HG03025 (cell line): ENCODE results near the gene ERGIC1.
"Not testable (repeated sequence)": the region's sequence is repeated elsewhere in the genome, so short reads cannot be mapped to it uniquely, and the experiment has no call there.

Experiments
- ATAC-seq: cut with Tn5 transposase; IDR thresholded peaks from one replicate; pipeline ENCODE4 v1.9.1; 2021; ENCODE audit warnings: mild to moderate bottlenecking, moderate library complexity; ENCODE audit not compliant: unreplicated experiment, low FRiP score

The ERGIC1 gene

GRCh38 chr5:172799416-172799815 lies 34.6 kb upstream of the ERGIC1 start:
- ATAC-seq, result no peak

GRCh38 chr5:172800088-172800551 lies 33.9 kb upstream of the ERGIC1 start:
- no peak for ATAC-seq

DNA sequence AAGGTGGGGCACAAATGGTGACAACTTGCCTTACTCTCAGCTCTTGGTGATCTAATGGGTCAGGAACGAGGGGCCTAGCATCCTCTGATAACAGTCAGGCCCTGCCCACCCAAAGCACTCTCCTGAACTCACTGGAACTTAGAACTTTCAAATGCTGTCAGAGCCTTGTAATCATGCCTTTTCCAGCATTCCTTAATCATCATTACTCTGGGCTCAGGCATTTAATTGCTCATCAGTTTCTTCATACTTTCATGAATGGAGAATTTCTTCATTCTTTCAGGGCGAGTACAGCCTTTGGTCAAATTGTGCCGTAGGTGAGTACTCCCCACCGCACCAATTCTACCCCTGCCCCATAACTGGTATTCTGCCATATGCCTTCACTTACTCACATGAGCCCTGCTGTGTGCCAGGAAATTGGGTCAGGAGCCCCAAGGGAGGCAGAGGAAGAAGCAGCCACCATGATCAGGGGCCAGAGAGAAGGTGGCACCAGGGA lies 32.8 kb upstream of the ERGIC1 start:
- no peak for ATAC-seq

DNA sequence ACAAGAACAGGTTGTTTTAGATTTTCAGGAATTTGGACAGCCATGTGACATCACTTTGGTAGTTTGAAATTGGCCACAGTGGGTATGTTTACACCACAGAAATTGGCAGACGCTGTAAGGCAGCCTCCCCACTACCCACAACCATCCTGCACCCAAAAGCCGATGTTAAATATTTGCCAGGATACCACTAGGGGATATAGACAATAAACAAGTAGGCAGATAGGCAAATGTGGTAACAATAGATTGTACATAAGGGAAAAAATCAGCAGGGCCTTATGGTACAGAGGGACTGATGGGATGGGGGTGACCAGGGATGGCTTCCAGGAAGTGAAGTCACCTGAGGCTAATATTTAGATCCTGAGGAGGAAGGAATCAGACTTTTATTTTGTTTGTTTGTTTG lies 31.9 kb upstream of the ERGIC1 start:
- ATAC-seq, result no peak

DNA sequence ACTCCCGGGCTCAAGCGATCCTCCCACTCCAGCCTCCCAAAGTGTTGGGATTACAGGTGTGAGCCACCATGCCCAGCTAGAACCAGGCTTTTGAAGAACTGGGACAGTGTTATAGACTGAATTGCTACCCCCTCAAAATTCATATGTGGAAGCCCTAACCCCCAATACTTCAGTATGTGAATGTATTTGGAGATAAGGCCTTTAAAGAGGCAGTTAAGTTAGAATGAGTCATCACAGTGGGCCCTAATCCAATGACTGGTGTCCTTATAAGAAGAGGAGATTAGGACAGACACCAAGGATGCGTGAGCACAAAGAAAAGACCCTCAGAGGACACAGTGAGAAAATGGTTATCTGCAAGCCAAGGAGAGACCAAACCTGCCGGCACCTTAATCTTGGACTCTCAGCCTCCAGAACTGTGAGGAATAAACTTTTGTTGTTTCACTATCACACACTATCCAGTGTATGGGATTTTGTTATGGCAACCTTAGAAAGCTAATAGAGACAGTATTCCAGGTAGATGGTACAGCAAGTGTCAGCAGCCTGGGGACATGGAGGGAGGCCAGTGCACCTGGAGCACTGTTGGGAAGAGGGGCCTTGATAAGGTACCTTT lies 31.4 kb upstream of the ERGIC1 start:
- no peak for ATAC-seq

DNA sequence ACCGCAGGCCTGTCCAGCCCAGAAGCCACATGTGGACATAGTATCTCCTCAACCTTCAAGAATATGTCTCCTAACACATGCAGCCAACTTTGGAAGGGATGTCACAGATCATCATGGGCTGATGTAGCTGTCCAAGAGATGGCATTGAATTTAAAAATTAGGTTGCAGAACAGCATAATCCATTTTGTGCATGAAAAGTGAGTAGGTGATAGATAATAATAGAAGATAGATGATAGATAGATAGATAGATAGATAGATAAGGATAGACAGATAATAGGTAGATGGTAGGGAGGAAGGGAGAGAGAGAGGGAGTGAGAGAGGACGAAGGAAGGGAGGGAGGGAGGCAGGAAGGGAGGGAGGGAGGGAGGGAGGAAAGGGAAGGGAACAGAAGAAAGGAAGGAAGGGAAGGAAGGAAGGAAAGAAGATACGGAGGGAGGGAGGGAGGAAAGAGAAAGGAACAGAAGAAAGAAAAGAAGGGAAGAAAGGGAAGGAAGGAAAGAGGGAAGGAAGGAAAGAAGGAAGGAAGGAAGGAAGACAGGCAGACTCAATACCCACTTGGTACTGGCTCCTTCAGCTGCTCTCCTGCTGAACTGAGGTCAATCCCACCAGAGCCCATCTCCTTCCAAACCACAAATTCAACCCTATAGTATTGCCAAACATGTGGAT lies 28.9 kb upstream of the ERGIC1 start:
- no peak for ATAC-seq

GRCh38 chr5:172805736-172806255 lies 28.3 kb upstream of the ERGIC1 start:
- no peak for ATAC-seq

DNA sequence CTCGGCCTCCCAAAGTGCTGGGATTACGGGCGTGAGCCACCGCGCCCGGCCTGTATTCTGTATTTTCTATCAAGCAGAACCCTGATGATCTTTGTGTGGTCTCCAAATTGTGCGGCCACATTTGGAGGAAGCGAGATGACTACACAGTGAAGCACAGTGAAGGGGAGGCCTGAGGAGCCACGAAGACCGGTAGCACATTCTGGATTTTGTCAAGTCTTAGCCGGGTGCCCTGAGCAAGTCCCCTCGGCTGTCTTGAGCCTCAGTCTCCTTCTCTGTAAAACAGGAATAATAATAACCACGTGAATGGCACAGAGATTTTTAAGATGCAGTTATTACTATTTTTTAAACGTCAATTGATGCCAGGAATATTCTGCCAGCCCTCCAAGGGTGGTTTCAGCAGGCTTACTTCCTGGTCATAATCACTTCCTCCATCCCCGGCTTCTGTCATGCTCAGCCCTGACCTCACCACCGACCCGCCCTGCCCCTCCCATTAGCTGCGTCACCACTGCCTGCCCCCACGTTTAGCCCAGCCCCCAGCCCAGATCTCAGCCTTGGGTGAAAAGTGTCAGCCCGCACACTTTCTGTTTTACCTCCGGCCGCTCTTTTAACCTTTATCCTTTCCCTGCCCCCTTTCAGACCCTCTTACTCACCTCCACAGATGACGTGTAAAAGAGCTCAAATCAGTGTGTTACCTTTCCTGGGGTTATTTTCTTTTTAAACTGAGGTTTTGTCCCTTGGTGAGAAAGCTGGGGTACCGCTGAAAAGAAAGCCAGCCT lies 27.0 kb upstream of the ERGIC1 start:
- peak; percentile 71 for ATAC-seq

DNA sequence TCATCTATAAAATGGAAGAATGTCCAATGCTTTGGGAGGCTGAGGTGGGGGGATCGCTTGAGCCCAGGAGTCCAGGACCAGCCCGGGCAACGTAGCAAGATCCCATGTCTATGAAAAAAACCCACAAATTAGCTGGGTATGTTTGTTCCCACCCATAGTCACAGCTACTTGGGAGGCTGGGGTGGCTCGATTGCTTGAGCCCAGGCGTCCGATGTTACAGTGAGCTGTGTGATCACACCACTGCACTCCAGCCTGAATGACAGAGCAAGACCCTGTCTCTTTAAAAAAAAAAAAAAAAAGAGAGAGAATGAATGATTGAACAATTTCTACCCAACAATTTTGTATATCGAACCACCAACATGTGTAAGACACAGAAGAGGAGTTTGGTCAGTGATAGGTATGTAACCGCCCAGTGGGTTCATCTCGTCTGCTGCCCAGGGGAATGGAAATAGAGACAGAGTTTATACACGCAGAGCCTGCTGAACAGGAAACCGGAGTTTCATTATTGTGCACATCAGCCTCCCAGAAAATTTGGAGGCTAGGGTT lies 26.2 kb upstream of the ERGIC1 start:
- no peak for ATAC-seq

GRCh38 chr5:172809774-172810173 lies 24.3 kb upstream of the ERGIC1 start:
- no peak for ATAC-seq

GRCh38 chr5:172810996-172811395 lies 23.1 kb upstream of the ERGIC1 start:
- ATAC-seq, result not testable (repeated sequence)

- no peak for ATAC-seq
Measured at GRCh38 chr5:172815631-172816030, 18.4 kb upstream of the ERGIC1 start.

- no peak for ATAC-seq
Measured at GRCh38 chr5:172816925-172817562, 17.0 kb upstream of the ERGIC1 start.

- no peak for ATAC-seq
Measured at GRCh38 chr5:172817664-172818063, 16.4 kb upstream of the ERGIC1 start.

- ATAC-seq, result no peak
Measured at GRCh38 chr5:172818081-172818480, 16.0 kb upstream of the ERGIC1 start.

- no peak for ATAC-seq
Measured at GRCh38 chr5:172819569-172819968, 14.5 kb upstream of the ERGIC1 start.

GRCh38 chr5:172820046-172820767 lies 13.8 kb upstream of the ERGIC1 start:
- ATAC-seq, result no peak

GRCh38 chr5:172821340-172821985 lies 12.6 kb upstream of the ERGIC1 start:
- no peak for ATAC-seq

- no peak for ATAC-seq
Measured at GRCh38 chr5:172823840-172824362, 10.2 kb upstream of the ERGIC1 start.
